HEK293T (cell line): ENCODE results near the gene RPS28.

Source experiments
- NFRKB ChIP-seq: fragments of 450-650 bp; IDR thresholded peaks from 2 replicates; pipeline ENCODE4 v1.6.1; 2016; ENCODE audit warnings: mild to moderate bottlenecking, moderate library complexity
- TARDBP ChIP-seq: fragments of 450-650 bp; IDR thresholded peaks from 2 replicates; pipeline ENCODE4 v1.6.1; 2016
- TF ChIP-seq, protein P1 (sequence below): fragments of 450-650 bp; IDR thresholded peaks from 2 replicates; pipeline ENCODE4 v1.6.1; 2016

DNA sequence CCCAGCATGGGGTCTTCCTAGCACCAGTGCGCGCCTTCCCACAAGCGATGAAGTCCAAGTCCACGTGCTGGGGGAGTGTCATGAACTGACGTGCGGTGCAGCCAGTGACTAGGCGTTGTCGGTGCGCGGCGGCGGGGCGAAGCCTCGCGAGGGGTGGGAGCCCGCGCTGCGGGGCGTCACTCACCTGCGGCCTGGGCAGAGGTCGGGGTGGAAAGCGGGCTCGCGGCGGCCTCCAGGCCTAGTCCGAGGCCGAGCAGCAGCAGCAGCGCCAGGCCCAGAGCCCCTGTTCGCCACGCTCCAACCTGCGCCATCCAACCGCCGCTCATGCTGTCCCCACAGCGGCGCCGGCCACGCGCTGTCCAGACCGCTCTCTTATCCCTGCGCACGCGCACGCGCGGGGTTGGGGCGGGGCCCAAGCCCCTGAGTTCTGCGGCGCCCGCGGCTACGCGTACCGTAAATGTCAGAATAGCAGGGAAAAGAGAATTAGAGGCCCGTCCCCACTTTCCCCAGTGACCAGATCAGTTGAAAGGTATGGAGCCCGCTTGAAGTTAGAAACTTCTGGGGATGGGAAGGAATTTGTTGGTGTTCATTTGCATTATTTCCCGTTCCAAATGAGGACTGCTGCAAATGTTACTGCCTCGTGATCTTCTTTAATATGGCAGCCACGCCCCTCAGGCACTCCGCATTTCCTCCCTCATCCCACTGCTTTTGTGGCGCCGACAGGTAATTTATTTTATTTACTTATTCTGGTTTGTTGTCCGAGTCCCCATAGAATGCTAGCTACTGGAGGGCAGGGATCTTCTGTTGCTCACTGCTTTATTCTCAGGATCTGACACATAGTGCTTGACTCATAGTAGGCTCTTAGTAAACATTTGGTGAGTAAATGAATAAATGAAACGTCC is 13.1 kb upstream of the RPS28 start, which contains the start of gene CD320:
- no peak for TF ChIP-seq TARDBP
- TF ChIP-seq NFRKB: no peak
- TF ChIP-seq, protein P1, sequence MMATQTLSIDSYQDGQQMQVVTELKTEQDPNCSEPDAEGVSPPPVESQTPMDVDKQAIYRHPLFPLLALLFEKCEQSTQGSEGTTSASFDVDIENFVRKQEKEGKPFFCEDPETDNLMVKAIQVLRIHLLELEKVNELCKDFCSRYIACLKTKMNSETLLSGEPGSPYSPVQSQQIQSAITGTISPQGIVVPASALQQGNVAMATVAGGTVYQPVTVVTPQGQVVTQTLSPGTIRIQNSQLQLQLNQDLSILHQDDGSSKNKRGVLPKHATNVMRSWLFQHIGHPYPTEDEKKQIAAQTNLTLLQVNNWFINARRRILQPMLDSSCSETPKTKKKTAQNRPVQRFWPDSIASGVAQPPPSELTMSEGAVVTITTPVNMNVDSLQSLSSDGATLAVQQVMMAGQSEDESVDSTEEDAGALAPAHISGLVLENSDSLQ: peak; percentile 97
